ENCODE results near the gene CPNE4. TPM values are rescaled to one million over a fixed set of nuclear protein-coding genes. Genes with fewer than 3 reads are reported as not detected.

The CPNE4 gene
- total and polyA plus RNA-seq, 10 donors: 0.03 to 3.1 (median 0.91) TPM; not detected in 2

GRCh38 chr3:131503320-131503635 is 531.5 kb downstream of the CPNE4 start:
- Histone ChIP-seq H3K27ac (peak overlapping the region; percentile 52 to 88 (median 76)), H3K9me3 (no peaks in the 10 kb centered on the region), H3K27me3 (replicated peaks in 1 of 7) (peaks cover 0 to 8% (median 0%) of the 10 kb centered on the region in 7 donors), H3K4me1 (peaks cover 15 to 49% (median 37%) of the 10 kb centered on the region in 6 donors), H3K36me3 (peaks cover 0 to 33% (median 15%) of the 10 kb centered on the region in 6 donors), H3K4me3 (peak overlapping the region; percentile 55 to 100 (median 82))
- intact Hi-C loops (cut with DNase I; ENCODE audit: low total_unique reads): loop anchor here (10.0 kb wide), 2 partner anchors 118 to 468 kb away; partner anchors contain the start of gene NUDT16
- TF ChIP-seq CTCF (IDR thresholded peaks at IDR 0.05 in 8 of 11, conservative IDR thresholded peaks at IDR 0.05 in 3 of 11) (no peak), POLR2A (IDR thresholded peaks at IDR 0.05) (no peak), POLR2AphosphoS5 (IDR thresholded peaks at IDR 0.05) (no peak)
- DNase-seq: no peak

DNA sequence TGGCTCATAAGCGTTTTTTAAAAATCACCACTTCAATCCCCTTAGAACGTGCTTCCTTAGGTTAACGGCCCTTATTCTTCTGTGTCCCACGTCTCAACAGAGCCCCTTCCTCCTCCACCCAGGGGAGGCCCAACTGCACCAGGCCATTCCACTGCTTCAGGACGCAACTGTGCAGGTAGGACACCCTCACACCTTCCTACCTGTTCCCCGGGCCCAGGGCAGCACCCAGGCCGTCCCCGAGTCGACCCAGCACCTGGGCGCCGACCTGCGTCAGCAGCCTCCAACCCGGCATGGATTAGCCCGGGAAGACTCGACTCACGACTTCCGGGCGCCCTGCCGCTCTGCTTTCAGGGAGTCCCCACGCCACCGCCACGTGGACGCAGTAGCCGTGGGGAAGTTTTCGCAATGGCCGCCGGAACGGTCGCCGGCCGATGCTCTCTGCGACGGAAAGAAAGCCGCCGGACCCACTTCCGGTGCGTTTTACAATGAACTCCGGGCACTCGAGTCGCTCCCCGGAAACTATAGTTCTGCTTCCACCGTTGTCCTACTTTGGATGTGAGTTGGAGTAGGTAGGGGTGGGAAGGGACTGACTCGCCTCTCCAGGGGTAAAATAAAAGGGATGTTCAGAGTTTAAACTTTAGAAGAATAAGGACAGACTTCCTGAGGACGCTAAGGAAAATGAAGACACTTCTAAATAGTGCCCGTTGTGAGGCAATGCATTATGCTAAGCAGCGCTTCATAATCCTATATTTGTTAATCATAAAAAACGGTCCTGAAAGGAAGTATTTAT is 532.1 kb downstream of the CPNE4 start, which contains the start of gene MRPL3:
Gene MRPL3 (minus strand): TSS at position 442 of the 790 bp plus-strand sequence. CDS start 150 bp downstream, at position 292.
- DNase-seq: peak; percentile 96
- H3K36me3 ChIP-seq: peaks cover 0 to 39% (median 20%) of the 10 kb centered on the region in 6 donors
- intact Hi-C loops (cut with DNase I; ENCODE audit: low total_unique reads): loop anchor here (10.0 kb wide), 2 partner anchors 118 to 468 kb away; partner anchors contain the start of gene NUDT16
- WGBS, 5 donors: 1 to 3% (median 2%) methylated on average over 18 to 47 of the region's 47 CpGs
- H3K27me3 ChIP-seq (replicated peaks in 1 of 7): peaks cover 0 to 3% (median 0%) of the 10 kb centered on the region in 7 donors
- TF ChIP-seq POLR2AphosphoS5 (IDR thresholded peaks at IDR 0.05): peak; percentile 84 to 93 (median 86)
- TF ChIP-seq CTCF (IDR thresholded peaks at IDR 0.05 in 8 of 11, conservative IDR thresholded peaks at IDR 0.05 in 3 of 11): no peak
- peak within 1 kb of the TSS; percentile 55 to 100 (median 82) for H3K4me3 ChIP-seq
- H3K9me3 ChIP-seq: no peaks in the 10 kb centered on the region
- peaks cover 15 to 49% (median 37%) of the 10 kb centered on the region in 6 donors for H3K4me1 ChIP-seq
- peak within 1 kb of the TSS; percentile 52 to 88 (median 76) for H3K27ac ChIP-seq

DNA sequence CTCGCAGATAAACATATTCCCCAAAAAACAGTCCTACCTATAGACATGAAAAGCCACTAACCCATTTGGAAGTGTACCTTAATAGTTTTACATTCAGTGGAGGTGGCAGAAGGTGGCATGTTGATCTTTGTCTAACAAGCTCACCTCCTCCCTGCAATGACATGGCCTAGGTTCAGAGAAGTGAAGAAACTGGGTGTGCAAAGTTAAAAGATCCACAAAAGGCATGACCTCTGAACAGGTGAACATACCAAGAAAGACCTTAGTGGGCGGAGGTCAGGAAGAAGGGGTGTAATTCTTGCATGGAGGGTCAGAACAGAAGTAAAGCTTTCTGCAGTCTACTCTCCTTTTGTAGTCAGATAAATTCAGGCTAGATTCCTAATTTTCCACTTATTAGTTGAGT is 532.9 kb downstream of the CPNE4 start:
- Histone ChIP-seq H3K27ac (peak overlapping the region in 7 of 8 donors; percentile 52 to 88 (median 80)), H3K4me3 (peak overlapping the region; percentile 55 to 100 (median 82)), H3K9me3 (no peaks in the 10 kb centered on the region), H3K36me3 (peaks cover 0 to 46% (median 28%) of the 10 kb centered on the region in 6 donors), H3K4me1 (peaks cover 15 to 49% (median 37%) of the 10 kb centered on the region in 6 donors), H3K27me3 (replicated peaks in 1 of 7) (no peaks in the 10 kb centered on the region)
- WGBS, 5 donors: 40 to 59% (median 49%) methylated on average over 2 of the region's 2 CpGs
- no peak for DNase-seq
- TF ChIP-seq POLR2A (IDR thresholded peaks at IDR 0.05) (no peak), POLR2AphosphoS5 (IDR thresholded peaks at IDR 0.05) (no peak), CTCF (IDR thresholded peaks at IDR 0.05 in 8 of 11, conservative IDR thresholded peaks at IDR 0.05 in 3 of 11) (no peak)
- intact Hi-C loops (cut with DNase I; ENCODE audit: low total_unique reads): loop anchor here (10.0 kb wide), 2 partner anchors 117 to 467 kb away; partner anchors contain the start of gene NUDT16

DNA sequence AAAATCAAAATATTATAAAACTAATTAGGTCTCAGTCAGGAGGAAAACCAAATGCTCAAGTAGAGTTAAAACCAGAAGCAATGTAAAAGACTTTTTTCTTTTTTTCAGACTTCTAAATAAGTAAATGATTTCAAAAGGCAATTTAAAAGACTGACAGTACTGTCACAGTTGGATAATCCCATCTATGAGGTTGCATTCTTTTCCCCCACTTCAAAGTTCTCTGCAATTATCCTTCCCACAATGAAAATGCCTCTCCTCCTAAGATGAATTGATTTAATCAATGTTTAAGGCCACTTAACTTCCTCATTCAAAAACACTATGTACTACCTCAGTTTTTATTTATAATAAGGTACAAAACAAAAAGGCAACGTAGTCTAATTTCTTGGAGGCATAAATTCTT is 540.1 kb downstream of the CPNE4 start:
- intact Hi-C loops (cut with DNase I; ENCODE audit: low total_unique reads): no loop called here
- peaks cover 0 to 6% (median 0%) of the 10 kb centered on the region in 6 donors for H3K4me1 ChIP-seq
- no peak for TF ChIP-seq POLR2AphosphoS5 (IDR thresholded peaks at IDR 0.05)
- TF ChIP-seq POLR2A (IDR thresholded peaks at IDR 0.05): no peak
- TF ChIP-seq CTCF (IDR thresholded peaks at IDR 0.05 in 8 of 11, conservative IDR thresholded peaks at IDR 0.05 in 3 of 11): no peak
- no peak overlapping the region for H3K27ac ChIP-seq
- 90 to 97% (median 96%) methylated on average over 1 of the region's 1 CpG for WGBS, 5 donors
- H3K27me3 ChIP-seq (replicated peaks in 1 of 7): no peaks in the 10 kb centered on the region
- no peak for DNase-seq
- H3K9me3 ChIP-seq: no peaks in the 10 kb centered on the region
- peaks cover 3 to 99% (median 47%) of the 10 kb centered on the region in 6 donors for H3K36me3 ChIP-seq
- H3K4me3 ChIP-seq: no peak overlapping the region
